Measurements from ENCODE around the gene SYCP2L. TPM values are rescaled to one million over a fixed set of nuclear protein-coding genes. Genes with fewer than 3 reads are reported as not detected.

Gene SYCP2L
- polyA plus RNA-seq, 1 donor from 2014 or later: 9.4 TPM

GRCh38 chr6:10964684-10965083 is 77.8 kb downstream of the SYCP2L start:
- no peak overlapping the region for H3K27ac ChIP-seq (ENCODE audit: low read length)
- no peak overlapping the region for H2AFZ ChIP-seq (ENCODE audit: low read depth, low read length)
- no peak for TF ChIP-seq RAD21 (conservative IDR thresholded peaks at IDR 0.05)
- TF ChIP-seq, protein P1, sequence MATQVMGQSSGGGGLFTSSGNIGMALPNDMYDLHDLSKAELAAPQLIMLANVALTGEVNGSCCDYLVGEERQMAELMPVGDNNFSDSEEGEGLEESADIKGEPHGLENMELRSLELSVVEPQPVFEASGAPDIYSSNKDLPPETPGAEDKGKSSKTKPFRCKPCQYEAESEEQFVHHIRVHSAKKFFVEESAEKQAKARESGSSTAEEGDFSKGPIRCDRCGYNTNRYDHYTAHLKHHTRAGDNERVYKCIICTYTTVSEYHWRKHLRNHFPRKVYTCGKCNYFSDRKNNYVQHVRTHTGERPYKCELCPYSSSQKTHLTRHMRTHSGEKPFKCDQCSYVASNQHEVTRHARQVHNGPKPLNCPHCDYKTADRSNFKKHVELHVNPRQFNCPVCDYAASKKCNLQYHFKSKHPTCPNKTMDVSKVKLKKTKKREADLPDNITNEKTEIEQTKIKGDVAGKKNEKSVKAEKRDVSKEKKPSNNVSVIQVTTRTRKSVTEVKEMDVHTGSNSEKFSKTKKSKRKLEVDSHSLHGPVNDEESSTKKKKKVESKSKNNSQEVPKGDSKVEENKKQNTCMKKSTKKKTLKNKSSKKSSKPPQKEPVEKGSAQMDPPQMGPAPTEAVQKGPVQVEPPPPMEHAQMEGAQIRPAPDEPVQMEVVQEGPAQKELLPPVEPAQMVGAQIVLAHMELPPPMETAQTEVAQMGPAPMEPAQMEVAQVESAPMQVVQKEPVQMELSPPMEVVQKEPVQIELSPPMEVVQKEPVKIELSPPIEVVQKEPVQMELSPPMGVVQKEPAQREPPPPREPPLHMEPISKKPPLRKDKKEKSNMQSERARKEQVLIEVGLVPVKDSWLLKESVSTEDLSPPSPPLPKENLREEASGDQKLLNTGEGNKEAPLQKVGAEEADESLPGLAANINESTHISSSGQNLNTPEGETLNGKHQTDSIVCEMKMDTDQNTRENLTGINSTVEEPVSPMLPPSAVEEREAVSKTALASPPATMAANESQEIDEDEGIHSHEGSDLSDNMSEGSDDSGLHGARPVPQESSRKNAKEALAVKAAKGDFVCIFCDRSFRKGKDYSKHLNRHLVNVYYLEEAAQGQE (IDR thresholded peaks at IDR 0.05; ENCODE audit: borderline replicate concordance): no peak
- TF ChIP-seq SMC3 (conservative IDR thresholded peaks at IDR 0.05; ENCODE audit: poor library complexity): no peak
- TF ChIP-seq, protein P2, sequence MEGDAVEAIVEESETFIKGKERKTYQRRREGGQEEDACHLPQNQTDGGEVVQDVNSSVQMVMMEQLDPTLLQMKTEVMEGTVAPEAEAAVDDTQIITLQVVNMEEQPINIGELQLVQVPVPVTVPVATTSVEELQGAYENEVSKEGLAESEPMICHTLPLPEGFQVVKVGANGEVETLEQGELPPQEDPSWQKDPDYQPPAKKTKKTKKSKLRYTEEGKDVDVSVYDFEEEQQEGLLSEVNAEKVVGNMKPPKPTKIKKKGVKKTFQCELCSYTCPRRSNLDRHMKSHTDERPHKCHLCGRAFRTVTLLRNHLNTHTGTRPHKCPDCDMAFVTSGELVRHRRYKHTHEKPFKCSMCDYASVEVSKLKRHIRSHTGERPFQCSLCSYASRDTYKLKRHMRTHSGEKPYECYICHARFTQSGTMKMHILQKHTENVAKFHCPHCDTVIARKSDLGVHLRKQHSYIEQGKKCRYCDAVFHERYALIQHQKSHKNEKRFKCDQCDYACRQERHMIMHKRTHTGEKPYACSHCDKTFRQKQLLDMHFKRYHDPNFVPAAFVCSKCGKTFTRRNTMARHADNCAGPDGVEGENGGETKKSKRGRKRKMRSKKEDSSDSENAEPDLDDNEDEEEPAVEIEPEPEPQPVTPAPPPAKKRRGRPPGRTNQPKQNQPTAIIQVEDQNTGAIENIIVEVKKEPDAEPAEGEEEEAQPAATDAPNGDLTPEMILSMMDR (IDR thresholded peaks at IDR 0.05; ENCODE audit: poor library complexity, severe bottlenecking): no peak
- no peak for TF ChIP-seq EZH2 (IDR thresholded peaks at IDR 0.05; ENCODE audit: borderline replicate concordance, insufficient read depth, low read length, poor library complexity, severe bottlenecking)
- no peak for TF ChIP-seq POLR2AphosphoS5 (IDR thresholded peaks at IDR 0.05)
- TF ChIP-seq TAF1 (IDR thresholded peaks at IDR 0.05; ENCODE audit: low read depth): no peak
- TF ChIP-seq EP300 (conservative IDR thresholded peaks at IDR 0.05; ENCODE audit: poor library complexity, severe bottlenecking): no peak
- no peak for TF ChIP-seq MXI1 (conservative IDR thresholded peaks at IDR 0.05; ENCODE audit: poor library complexity, severe bottlenecking)
- no peaks in the 10 kb centered on the region for H3K36me3 ChIP-seq (ENCODE audit: insufficient read depth, low read length)
- H3K9ac ChIP-seq (ENCODE audit: low read length): no peak overlapping the region
- H3F3A ChIP-seq (ENCODE audit: insufficient read depth, low read length, poor library complexity, severe bottlenecking): no peaks in the 10 kb centered on the region
- H3K9me3 ChIP-seq (ENCODE audit: low read length): no peaks in the 10 kb centered on the region
- H4K20me1 ChIP-seq (ENCODE audit: insufficient read depth): no peaks in the 10 kb centered on the region
- H3K27me3 ChIP-seq (ENCODE audit: insufficient read depth, low read depth, low read length): no peaks in the 10 kb centered on the region
- no peaks in the 10 kb centered on the region for H3K9me2 ChIP-seq (ENCODE audit: insufficient read depth, low read length)
- H3K79me2 ChIP-seq (replicated peaks; ENCODE audit: insufficient read depth, low read length): no peaks in the 10 kb centered on the region
- H3K4me2 ChIP-seq (ENCODE audit: low read length): no peak overlapping the region
- no peak overlapping the region for H3K4me3 ChIP-seq (ENCODE audit: low read length)

DNA sequence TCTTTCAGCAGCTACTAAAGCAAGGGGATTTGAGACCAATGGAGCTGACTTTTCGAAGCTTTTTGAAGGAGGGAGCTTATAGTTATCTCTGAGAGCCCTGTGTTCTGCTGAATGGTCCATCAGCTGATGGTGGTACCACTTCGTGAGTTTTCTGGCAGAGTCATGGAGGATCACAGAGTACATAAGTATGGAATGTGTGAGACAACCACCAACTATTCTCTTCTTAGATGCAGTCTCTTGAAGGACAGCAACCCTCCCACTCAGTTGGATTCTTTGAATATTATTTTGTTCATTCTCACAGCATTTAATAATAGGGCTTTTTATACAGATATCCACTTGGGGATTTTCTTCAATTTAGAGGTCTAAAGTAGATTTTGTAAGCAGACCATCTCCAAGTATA is 81.9 kb downstream of the SYCP2L start:
- no peak overlapping the region for H3K4me3 ChIP-seq (ENCODE audit: low read length)
- H3F3A ChIP-seq (ENCODE audit: insufficient read depth, low read length, poor library complexity, severe bottlenecking): no peaks in the 10 kb centered on the region
- H2AFZ ChIP-seq (ENCODE audit: low read depth, low read length): no peak overlapping the region
- H3K9me2 ChIP-seq (ENCODE audit: insufficient read depth, low read length): no peaks in the 10 kb centered on the region
- no peaks in the 10 kb centered on the region for H3K79me2 ChIP-seq (replicated peaks; ENCODE audit: insufficient read depth, low read length)
- no peak overlapping the region for H3K27ac ChIP-seq (ENCODE audit: low read length)
- no peak overlapping the region for H3K9ac ChIP-seq (ENCODE audit: low read length)
- H3K4me2 ChIP-seq (ENCODE audit: low read length): no peak overlapping the region
- no peaks in the 10 kb centered on the region for H4K20me1 ChIP-seq (ENCODE audit: insufficient read depth)
- H3K36me3 ChIP-seq (ENCODE audit: insufficient read depth, low read length): no peaks in the 10 kb centered on the region
- H3K27me3 ChIP-seq (ENCODE audit: insufficient read depth, low read depth, low read length): no peaks in the 10 kb centered on the region
- H3K9me3 ChIP-seq (ENCODE audit: low read length): no peaks in the 10 kb centered on the region
- TF ChIP-seq, protein P1 (IDR thresholded peaks at IDR 0.05; ENCODE audit: borderline replicate concordance): no peak
- TF ChIP-seq EZH2 (IDR thresholded peaks at IDR 0.05; ENCODE audit: borderline replicate concordance, insufficient read depth, low read length, poor library complexity, severe bottlenecking): no peak
- TF ChIP-seq, protein P2 (IDR thresholded peaks at IDR 0.05; ENCODE audit: poor library complexity, severe bottlenecking): no peak
